AG10803 (cell line): ENCODE data around the gene ITGB6.

Source experiments
- DNase-seq: peaks from one replicate; pipeline ENCODE4 v3.0.0; 2010; ENCODE audit warnings: low read depth
- H3K4me3 ChIP-seq: 2 replicates; pipeline ENCODE4 v1.5.1; 2011; ENCODE audit warnings: mild to moderate bottlenecking, low read length, control low read depth
- TF ChIP-seq, protein P1 (sequence below): conservative IDR thresholded peaks from 2 replicates; pipeline ENCODE4 v1.5.1; 2011; ENCODE audit warnings: mild to moderate bottlenecking, low read length, control low read depth, inconsistent platforms

The ITGB6 gene

DNA sequence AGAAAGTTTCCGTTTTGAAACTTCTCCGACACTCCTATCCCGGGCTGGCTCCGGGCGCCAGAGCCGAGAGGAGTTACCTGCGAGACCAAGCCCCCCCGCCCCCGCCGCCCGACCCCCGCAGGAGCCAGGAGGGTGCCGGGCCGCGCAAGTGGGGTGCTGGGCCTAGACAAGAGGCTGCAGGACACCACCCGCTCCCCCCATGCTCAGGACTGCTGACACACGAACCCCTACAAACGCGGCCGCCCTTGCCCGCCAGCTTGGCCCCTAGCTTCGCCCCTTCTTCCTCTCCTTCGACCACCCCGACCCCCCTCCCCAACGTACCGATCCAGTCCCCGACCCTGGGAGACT is 138.2 kb downstream of the ITGB6 start:
- peak overlapping the region; percentile 75 for H3K4me3 ChIP-seq
- DNase-seq: no peak
- TF ChIP-seq, protein P1, sequence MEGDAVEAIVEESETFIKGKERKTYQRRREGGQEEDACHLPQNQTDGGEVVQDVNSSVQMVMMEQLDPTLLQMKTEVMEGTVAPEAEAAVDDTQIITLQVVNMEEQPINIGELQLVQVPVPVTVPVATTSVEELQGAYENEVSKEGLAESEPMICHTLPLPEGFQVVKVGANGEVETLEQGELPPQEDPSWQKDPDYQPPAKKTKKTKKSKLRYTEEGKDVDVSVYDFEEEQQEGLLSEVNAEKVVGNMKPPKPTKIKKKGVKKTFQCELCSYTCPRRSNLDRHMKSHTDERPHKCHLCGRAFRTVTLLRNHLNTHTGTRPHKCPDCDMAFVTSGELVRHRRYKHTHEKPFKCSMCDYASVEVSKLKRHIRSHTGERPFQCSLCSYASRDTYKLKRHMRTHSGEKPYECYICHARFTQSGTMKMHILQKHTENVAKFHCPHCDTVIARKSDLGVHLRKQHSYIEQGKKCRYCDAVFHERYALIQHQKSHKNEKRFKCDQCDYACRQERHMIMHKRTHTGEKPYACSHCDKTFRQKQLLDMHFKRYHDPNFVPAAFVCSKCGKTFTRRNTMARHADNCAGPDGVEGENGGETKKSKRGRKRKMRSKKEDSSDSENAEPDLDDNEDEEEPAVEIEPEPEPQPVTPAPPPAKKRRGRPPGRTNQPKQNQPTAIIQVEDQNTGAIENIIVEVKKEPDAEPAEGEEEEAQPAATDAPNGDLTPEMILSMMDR: no peak

DNA sequence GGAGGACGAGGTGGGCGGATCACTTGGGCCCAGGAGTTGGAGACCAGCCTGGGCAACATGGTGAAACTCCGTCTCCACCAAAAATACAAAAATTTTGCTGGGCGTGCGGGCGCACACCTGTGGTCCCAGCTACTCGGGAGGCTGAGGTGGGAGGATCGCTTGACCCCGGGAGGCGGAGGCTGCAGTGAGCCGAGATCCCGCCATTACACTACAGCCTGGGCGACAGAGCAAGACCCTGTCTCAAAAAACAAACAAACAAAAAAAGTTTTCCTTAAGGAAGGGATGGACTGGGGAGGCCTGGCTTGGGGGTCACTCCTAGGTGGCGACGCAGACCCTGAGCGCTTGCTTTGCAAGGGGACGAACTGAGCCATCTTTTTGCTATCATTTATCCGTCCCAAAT is 138.5 kb downstream of the ITGB6 start:
- no peak for DNase-seq
- peak overlapping the region; percentile 75 for H3K4me3 ChIP-seq
- TF ChIP-seq, protein P1: no peak

DNA sequence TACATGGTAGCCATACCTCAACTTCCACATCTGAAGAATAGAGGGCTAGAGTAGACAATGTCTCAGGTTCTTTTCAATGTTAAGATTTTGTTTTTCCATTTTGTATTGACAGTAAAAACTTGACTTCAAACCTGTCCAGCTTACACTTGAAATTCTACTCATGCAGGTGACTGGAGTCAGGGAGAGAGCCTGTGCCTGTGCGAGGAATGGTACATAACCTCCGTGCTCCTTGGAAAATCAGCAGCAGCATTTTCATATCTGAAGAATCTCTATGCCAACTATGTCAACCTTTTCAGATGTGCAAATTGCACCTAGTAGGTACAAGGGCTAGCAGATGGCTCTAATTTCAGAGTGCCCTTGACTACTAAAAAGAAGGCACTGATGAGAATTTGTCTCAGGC is 139.8 kb downstream of the ITGB6 start:
- TF ChIP-seq, protein P1: no peak
- DNase-seq: no peak

DNA sequence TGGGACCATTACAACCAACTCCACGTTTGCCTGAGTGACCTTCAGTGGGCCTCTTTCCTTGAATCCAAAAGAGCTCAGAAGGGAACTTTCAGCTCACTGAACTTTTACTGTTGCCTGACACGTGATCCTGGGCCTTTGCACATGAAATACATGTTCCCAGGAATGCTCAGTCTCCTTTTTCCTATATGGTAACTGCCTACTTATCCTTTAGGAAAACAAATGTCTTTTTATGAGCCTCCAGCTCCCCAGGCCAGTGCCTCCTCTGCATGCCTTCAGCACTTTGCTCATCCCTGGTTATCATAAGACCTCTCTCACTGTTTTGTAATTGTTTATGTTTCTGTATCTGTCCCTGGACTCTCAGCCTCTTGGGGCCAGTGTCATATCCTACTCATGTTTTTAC is 142.7 kb downstream of the ITGB6 start:
- DNase-seq: no peak
- TF ChIP-seq, protein P1: no peak
- H3K4me3 ChIP-seq: no peak overlapping the region

More for the DNA sequence above, 139.8 kb downstream of the ITGB6 start:
- H3K4me3 ChIP-seq: no peak overlapping the region

DNA sequence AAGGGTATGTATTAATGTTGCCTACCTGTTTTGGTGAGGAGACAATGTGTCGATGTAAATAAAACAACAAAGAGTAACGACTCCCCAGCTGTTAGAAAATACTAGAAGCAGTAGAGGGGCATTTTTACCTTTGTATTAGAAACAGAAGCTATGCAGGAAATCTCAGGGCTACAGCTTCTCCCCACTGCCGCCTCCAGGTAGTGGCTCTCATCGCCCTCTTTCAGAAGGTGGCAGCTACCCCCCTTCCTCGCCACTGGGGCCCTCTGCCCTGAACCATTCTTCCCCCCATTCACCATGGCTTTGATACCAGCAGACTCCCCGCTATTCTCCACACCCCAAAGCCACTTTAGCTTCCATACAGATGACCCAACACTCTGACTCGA is 144.4 kb downstream of the ITGB6 start:
- TF ChIP-seq, protein P1: no peak
- H3K4me3 ChIP-seq: no peak overlapping the region
- no peak for DNase-seq

DNA sequence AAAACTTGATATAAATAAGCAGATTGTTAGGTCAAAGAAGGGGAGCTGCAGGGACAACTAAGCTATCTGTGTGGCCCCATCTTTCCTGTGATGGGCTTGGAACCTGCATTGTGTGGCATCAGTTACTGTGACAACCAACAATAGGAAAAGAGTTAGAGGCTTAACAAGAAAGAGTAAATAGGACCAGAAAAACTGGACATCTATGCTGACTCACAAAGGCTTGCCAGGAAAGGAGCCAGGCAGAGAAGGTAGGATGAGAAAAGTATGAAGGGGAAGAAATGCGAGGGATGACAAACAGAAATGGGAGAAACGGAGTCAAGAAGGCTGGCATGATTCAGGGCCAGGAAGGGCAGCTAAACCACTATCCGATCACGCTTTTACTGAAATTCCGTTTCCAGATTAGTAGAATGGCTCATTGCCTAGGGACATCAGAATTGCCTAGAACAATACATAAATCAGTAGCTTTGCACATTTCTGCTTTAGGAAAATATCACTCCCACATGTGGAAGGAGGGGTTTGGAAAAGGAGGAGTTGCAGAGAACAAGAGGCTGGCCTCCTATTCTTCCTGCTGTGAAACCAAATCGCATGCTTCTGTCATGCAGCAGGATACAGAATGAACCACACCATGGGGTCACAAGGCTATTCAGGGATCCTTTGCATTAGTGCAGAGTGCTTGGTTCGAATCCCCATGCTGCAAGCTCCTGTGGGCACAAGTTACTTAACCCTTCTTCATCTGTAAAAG is 144.9 kb downstream of the ITGB6 start:
- H3K4me3 ChIP-seq: no peak overlapping the region
- TF ChIP-seq, protein P1: no peak
- peak; percentile 81 for DNase-seq

DNA sequence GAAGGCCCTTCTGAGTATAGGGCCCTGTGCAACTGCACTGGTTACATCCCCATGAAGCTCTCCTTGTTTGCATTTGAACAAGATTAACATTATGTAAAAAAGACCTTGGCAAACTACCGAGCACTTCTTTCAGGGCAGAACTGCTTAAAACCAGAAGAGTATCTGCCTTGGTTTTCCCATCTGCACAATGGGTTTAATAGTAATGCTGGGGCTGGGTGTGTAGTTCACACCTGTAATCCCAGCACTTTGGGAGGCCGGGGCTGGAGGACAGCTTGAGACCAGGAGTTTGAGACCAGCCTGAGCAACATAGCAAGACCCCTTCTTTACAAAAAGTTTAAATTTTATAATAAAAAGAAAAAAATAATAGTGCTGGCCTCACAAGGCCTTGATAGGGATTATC is 146.1 kb downstream of the ITGB6 start:
- no peak overlapping the region for H3K4me3 ChIP-seq
- no peak for DNase-seq
- TF ChIP-seq, protein P1: no peak
